Hepatocyte (in vitro differentiated cells): Measurements from ENCODE around the gene CHEK1. TPM values are rescaled to one million over a fixed set of nuclear protein-coding genes. Genes with fewer than 3 reads are reported as not detected.

Experiments used
- DNase-seq: peaks from one replicate; pipeline ENCODE4 v3.0.0-alpha.2; 2016; ENCODE audit warnings: low spot score
- H2AFZ ChIP-seq: fragments of 200-600 bp; sonication (generic); 2 replicates; pipeline ENCODE4 v1.6.0; 2016; ENCODE audit warnings: antibody characterized with exemption, mild to moderate bottlenecking
- H3K27ac ChIP-seq: fragments of 200-600 bp; sonication (generic); 2 replicates; pipeline ENCODE4 v1.5.1; 2016; ENCODE audit warnings: mild to moderate bottlenecking
- H3K27me3 ChIP-seq: fragments of 200-600 bp; sonication (generic); 2 replicates; pipeline ENCODE4 v1.6.1; 2016
- H3K36me3 ChIP-seq: fragments of 200-600 bp; sonication (generic); replicated peaks from 2 replicates; pipeline ENCODE4 v1.5.1; 2016; ENCODE audit warnings: low read depth; ENCODE audit not compliant: insufficient read depth
- H3K4me1 ChIP-seq: fragments of 200-600 bp; sonication (generic); 2 replicates; pipeline ENCODE4 v1.5.1; 2016; ENCODE audit warnings: mild to moderate bottlenecking, moderate library complexity; ENCODE audit not compliant: insufficient read depth
- H3K4me2 ChIP-seq: fragments of 200-600 bp; sonication (generic); 2 replicates; pipeline ENCODE4 v1.6.0; 2016
- H3K4me3 ChIP-seq: fragments of 200-600 bp; sonication (generic); 2 replicates; pipeline ENCODE4 v1.5.1; 2016; ENCODE audit warnings: mild to moderate bottlenecking
- H3K79me2 ChIP-seq: fragments of 200-600 bp; sonication (generic); 2 replicates; pipeline ENCODE4 v1.6.0; 2017; ENCODE audit warnings: mild to moderate bottlenecking
- H3K9me2 ChIP-seq: fragments of 200-600 bp; sonication (generic); replicated peaks from 2 replicates; pipeline ENCODE4 v1.6.0; 2017; ENCODE audit warnings: mild to moderate bottlenecking; ENCODE audit not compliant: insufficient read depth
- H3K9me3 ChIP-seq: fragments of 200-600 bp; sonication (generic); 2 replicates; pipeline ENCODE4 v1.5.1; 2016; ENCODE audit warnings: low read depth, mild to moderate bottlenecking
- H4K20me1 ChIP-seq: fragments of 200-600 bp; sonication (generic); 2 replicates; pipeline ENCODE4 v1.6.0; 2016; ENCODE audit warnings: mild to moderate bottlenecking; ENCODE audit not compliant: insufficient read depth, poor library complexity, severe bottlenecking
- CTCF ChIP-seq: fragments of 200-600 bp; sonication (generic); IDR thresholded peaks from 2 replicates; pipeline ENCODE4 v1.5.1; 2016; ENCODE audit warnings: antibody characterized with exemption, mild to moderate bottlenecking; ENCODE audit not compliant: poor library complexity
- EZH2 ChIP-seq: fragments of 200-600 bp; sonication (generic); IDR thresholded peaks from 2 replicates; pipeline ENCODE4 v1.6.1; 2016; ENCODE audit warnings: antibody characterized with exemption, mild to moderate bottlenecking, borderline replicate concordance
- EZH2phosphoT487 ChIP-seq: fragments of 200-600 bp; sonication (generic); IDR thresholded peaks from one replicate; pipeline ENCODE4 v1.6.1; 2018; ENCODE audit warnings: antibody characterized with exemption, mild to moderate bottlenecking, low read depth, moderate library complexity; ENCODE audit not compliant: unreplicated experiment, severe bottlenecking
- WGBS: methylation state at CpG from one replicate; pipeline ENCODE4 v1.1.6; 2016; ENCODE audit warnings: low lambda C conversion rate; ENCODE audit errors: missing lambda C conversion rate; 5-methylcytosine and 5-hydroxymethylcytosine counted together
- polyA plus RNA-seq: library from polyadenylated mRNA; unstranded; fragments of >200 nt; fragmentation: Nextera tagmentation; extraction: Ambion mirVana; gene quantifications from 2 replicates; pipeline ENCODE4 v1.2.1, GENCODE V29; 2016
- total RNA-seq: library from RNA; depleted of rRNA; stranded (reverse); fragments of >200 nt; gene quantifications from 2 replicates; pipeline ENCODE4 v1.2.3, GENCODE V29; 2014

Gene CHEK1
- total and polyA plus RNA-seq, 2 experiments from 2014 or later = 8.8 to 16.3 TPM

- Histone ChIP-seq H3K4me1 (no peaks in the 10 kb centered on the region), H4K20me1 (no peaks in the 10 kb centered on the region), H2AFZ (no peak overlapping the region), H3K36me3 (no peaks in the 10 kb centered on the region), H3K9me2 (no peaks in the 10 kb centered on the region), H3K27ac (no peak overlapping the region), H3K4me2 (no peak overlapping the region), H3K4me3 (no peak overlapping the region), H3K9me3 (no peaks in the 10 kb centered on the region), H3K27me3 (no peaks in the 10 kb centered on the region), H3K79me2 (no peaks in the 10 kb centered on the region)
- TF ChIP-seq EZH2phosphoT487 = no peak
- no peak for TF ChIP-seq EZH2
- no peak for TF ChIP-seq CTCF
- DNase-seq = no peak
- 96% methylated on average over 11 of the region's 11 CpGs for WGBS
These were observed 41.5 kb upstream of the CHEK1 start for GRCh38 chr11:125583496-125583895.

DNA sequence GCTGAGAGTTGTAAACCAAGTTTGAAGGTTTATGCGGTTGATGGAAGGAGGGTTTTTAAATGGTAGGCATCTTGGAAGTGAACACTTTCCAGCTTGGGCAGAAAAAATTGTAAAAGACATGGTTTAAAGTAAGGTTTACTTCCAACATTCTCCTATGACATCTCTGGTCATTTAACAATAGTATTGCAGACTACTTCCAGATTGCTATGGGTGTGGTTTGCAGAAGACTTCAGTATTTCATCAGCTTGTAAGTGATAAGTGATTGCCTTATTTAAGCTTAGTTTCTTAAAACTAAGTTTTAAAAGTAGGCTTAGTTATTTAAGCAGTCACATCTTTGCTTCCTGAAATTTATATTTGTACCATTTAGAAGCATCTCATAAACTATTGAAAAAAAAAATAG lies 39.5 kb upstream of the CHEK1 start:
- Histone ChIP-seq H2AFZ (no peak overlapping the region), H3K9me2 (no peaks in the 10 kb centered on the region), H3K4me1 (no peaks in the 10 kb centered on the region), H3K27ac (no peak overlapping the region), H3K4me3 (no peak overlapping the region), H3K79me2 (no peaks in the 10 kb centered on the region), H4K20me1 (no peaks in the 10 kb centered on the region), H3K9me3 (no peaks in the 10 kb centered on the region), H3K36me3 (no peaks in the 10 kb centered on the region), H3K4me2 (no peak overlapping the region), H3K27me3 (no peaks in the 10 kb centered on the region)
- no peak for TF ChIP-seq EZH2
- no peak for TF ChIP-seq CTCF
- no peak for TF ChIP-seq EZH2phosphoT487
- 100% methylated on average over 1 of the region's 1 CpG for WGBS
- no peak for DNase-seq

GRCh38 chr11:125586623-125587022 lies 38.3 kb upstream of the CHEK1 start:
- Histone ChIP-seq H3K79me2 (peaks cover 9% of the 10 kb centered on the region), H3K4me1 (peaks cover 6% of the 10 kb centered on the region), H2AFZ (no peak overlapping the region), H3K27me3 (no peaks in the 10 kb centered on the region), H3K9me3 (no peaks in the 10 kb centered on the region), H3K9me2 (no peaks in the 10 kb centered on the region), H3K4me3 (no peak overlapping the region), H3K36me3 (no peaks in the 10 kb centered on the region), H3K4me2 (no peak overlapping the region), H3K27ac (no peak overlapping the region), H4K20me1 (no peaks in the 10 kb centered on the region)
- no peak for TF ChIP-seq EZH2phosphoT487
- no peak for TF ChIP-seq EZH2
- TF ChIP-seq CTCF = no peak
- no peak for DNase-seq
- 88% methylated on average over 3 of the region's 3 CpGs for WGBS

- no peaks in the 10 kb centered on the region for H3K27me3 ChIP-seq
- H3K27ac ChIP-seq = no peak overlapping the region
- H3K9me2 ChIP-seq = no peaks in the 10 kb centered on the region
- TF ChIP-seq EZH2 (no peak), CTCF (no peak), EZH2phosphoT487 (no peak)
- H3K4me3 ChIP-seq = no peak overlapping the region
- H3K36me3 ChIP-seq = no peaks in the 10 kb centered on the region
- peaks cover 6% of the 10 kb centered on the region for H3K4me1 ChIP-seq
- no peak overlapping the region for H2AFZ ChIP-seq
- no peaks in the 10 kb centered on the region for H4K20me1 ChIP-seq
- WGBS = 92% methylated on average over 1 of the region's 1 CpG
- DNase-seq = no peak
- H3K9me3 ChIP-seq = no peaks in the 10 kb centered on the region
- no peak overlapping the region for H3K4me2 ChIP-seq
- H3K79me2 ChIP-seq = peaks cover 9% of the 10 kb centered on the region
These were observed 37.5 kb upstream of the CHEK1 start for GRCh38 chr11:125587480-125587879.
